HCT116 (cell line): ENCODE results near the gene ZBTB8A. TPM values are rescaled to one million over a fixed set of nuclear protein-coding genes. Genes with fewer than 3 reads are reported as not detected.

Experiments used
- ATAC-seq: fragments of 200-7000 bp; cut with Tn5 transposase; 2 replicates; pipeline ENCODE4 v1.9.1; 2020; ENCODE audit warnings: mild to moderate bottlenecking, moderate library complexity
- BruUV-seq: library from RNA; stranded (reverse); fragments of 400-500 nt; replicated peaks from 2 replicates; lab custom pipeline; 2021; lab: Mats Ljungman, UMichigan
- CTCF ChIA-PET: fragments of 300-600 bp; sonication (Branson Sonifier 250); formaldehyde crosslinking; loops from one replicate; lab custom pipeline; 2021; ENCODE audit warnings: antibody characterized with exemption; lab: Charles Lee
- POLR2A ChIA-PET: fragments of 300-600, 350-600 bp; sonication (Branson Sonifier 250); formaldehyde crosslinking; loops from one replicate; lab custom pipeline; 2021; ENCODE audit warnings: antibody characterized with exemption; lab: Charles Lee
- RAD21 ChIA-PET, 2 experiments: fragments of 300-600 bp; sonication (Branson Sonifier 250); formaldehyde crosslinking; loops; one replicate each; lab custom pipeline; 2023; ENCODE audit warnings: low total read pairs in 2 of 2; ENCODE audit not compliant: uncharacterized antibody in 2 of 2, unreplicated experiment in 2 of 2, low non-redundant PET in 1 of 2; lab: Charles Lee
- DNase-seq: peaks from one replicate; pipeline ENCODE4 v3.0.0-alpha.2; 2010; ENCODE audit warnings: low read depth, low spot score
- H2AFZ ChIP-seq: fragments of 200-600 bp; shearing (Covaris generic), sonication (generic); 2 replicates; pipeline ENCODE4 v1.6.1; 2017; ENCODE audit warnings: low read depth, mixed run types, mixed read lengths, antibody characterized with exemption, low read length; ENCODE audit not compliant: poor library complexity, severe bottlenecking
- H3K27ac ChIP-seq: 2 replicates; pipeline ENCODE4 v1.5.1; 2012; ENCODE audit warnings: low read depth, low read length
- H3K27me3 ChIP-seq: fragments of 200-600 bp; sonication (generic); 2 replicates; pipeline ENCODE4 v1.6.1; 2016; ENCODE audit warnings: mixed run types, low read length, mixed read lengths; ENCODE audit not compliant: insufficient read depth
- H3K36me3 ChIP-seq, 2 experiments: fragments of 200-500 bp in 1 of 2; fragments of 200-600 bp in 1 of 2; sonication (Bioruptor generic) in 1 of 2; sonication (generic) in 1 of 2; 2 replicates each; pipeline versions ENCODE4 v1.5.1 to v1.6.1; 2014 to 2016; ENCODE audit warnings: low read length in 2 of 2, inconsistent platforms in 1 of 2, mixed read lengths in 1 of 2, mixed run types in 1 of 2; ENCODE audit not compliant: insufficient read depth in 2 of 2, control insufficient read depth in 1 of 2
- H3K4me1 ChIP-seq, 2 experiments: fragments of 200-600 bp in 1 of 2; sonication (generic) in 1 of 2; 2 replicates each; pipeline versions ENCODE4 v1.5.1 to v1.6.1; 2012 to 2017; ENCODE audit warnings: low read length in 2 of 2, inconsistent platforms in 1 of 2, mild to moderate bottlenecking in 1 of 2, mixed read lengths in 1 of 2, mixed run types in 1 of 2, moderate library complexity in 1 of 2; ENCODE audit not compliant: insufficient read depth in 2 of 2, control insufficient read depth in 1 of 2
- H3K4me2 ChIP-seq: fragments of 200-600 bp; sonication (generic); 2 replicates; pipeline ENCODE4 v1.6.1; 2017; ENCODE audit warnings: mixed run types, low read length, mixed read lengths
- H3K4me3 ChIP-seq, 2 experiments: fragments of 200-600 bp in 1 of 2; sonication (generic) in 1 of 2; replicated peaks in 1 of 2; 2 replicates each; pipeline ENCODE4 v1.5.1; 2011 to 2016; ENCODE audit warnings: low read length in 2 of 2, control low read depth in 1 of 2, low read depth in 1 of 2, mild to moderate bottlenecking in 1 of 2, mixed read lengths in 1 of 2, mixed run types in 1 of 2
- H3K79me2 ChIP-seq: fragments of 200-600 bp; sonication (generic); 2 replicates; pipeline ENCODE4 v1.6.1; 2017; ENCODE audit warnings: mild to moderate bottlenecking, mixed run types, low read length, moderate library complexity, mixed read lengths; ENCODE audit not compliant: insufficient read depth
- H3K9ac ChIP-seq: fragments of 200-600 bp; sonication (generic); 2 replicates; pipeline ENCODE4 v1.6.1; 2016; ENCODE audit warnings: low read length, mixed read lengths
- H3K9me2 ChIP-seq: fragments of 200-600 bp; sonication (generic), shearing (Covaris generic); 2 replicates; pipeline ENCODE4 v1.6.1; 2017; ENCODE audit warnings: mixed run types, mild to moderate bottlenecking, moderate library complexity; ENCODE audit not compliant: insufficient read depth
- H3K9me3 ChIP-seq, 2 experiments: fragments of 200-500 bp in 1 of 2; fragments of 200-600 bp in 1 of 2; sonication (Bioruptor generic) in 1 of 2; sonication (generic) in 1 of 2; 2 replicates each; pipeline ENCODE4 v1.6.1; 2014 to 2017; ENCODE audit warnings: low read length in 2 of 2, mixed read lengths in 2 of 2, inconsistent platforms in 1 of 2, low read depth in 1 of 2, mild to moderate bottlenecking in 1 of 2, mixed run types in 1 of 2, moderate library complexity in 1 of 2; ENCODE audit not compliant: control insufficient read depth in 1 of 2, insufficient read depth in 1 of 2
- H4K20me1 ChIP-seq: fragments of 200-600 bp; sonication (generic), shearing (Covaris generic); 2 replicates; pipeline ENCODE4 v1.6.1; 2017; ENCODE audit warnings: mixed run types, mild to moderate bottlenecking, moderate library complexity; ENCODE audit not compliant: insufficient read depth
- ATF3 ChIP-seq: IDR thresholded peaks from 2 replicates; pipeline ENCODE4 v1.6.1; 2012
- CEBPB ChIP-seq: IDR thresholded peaks from 2 replicates; pipeline ENCODE4 v1.6.1; 2012; ENCODE audit warnings: low read depth
- EZH2 ChIP-seq: fragments of 200-600 bp; sonication (generic); IDR thresholded peaks from 2 replicates; pipeline ENCODE4 v1.6.1; 2017; ENCODE audit warnings: antibody characterized with exemption, mixed run types
- FOSL1 ChIP-seq: IDR thresholded peaks from 2 replicates; pipeline ENCODE4 v1.6.1; 2012; ENCODE audit warnings: low read depth
- MAX ChIP-seq: IDR thresholded peaks from 2 replicates; pipeline ENCODE4 v1.6.1; 2012
- SP1 ChIP-seq: IDR thresholded peaks from 2 replicates; pipeline ENCODE4 v1.6.1; 2012; ENCODE audit warnings: low read depth
- SRF ChIP-seq: IDR thresholded peaks from 2 replicates; pipeline ENCODE4 v1.6.1; 2012; ENCODE audit warnings: low read depth
- TCF7L2 ChIP-seq: IDR thresholded peaks from 2 replicates; pipeline ENCODE4 v1.7.0; 2011; ENCODE audit warnings: borderline replicate concordance, inconsistent platforms; ENCODE audit not compliant: insufficient read depth, insufficient read length; ENCODE audit errors: extremely low read depth
- ZFX ChIP-seq: fragments of 450-650 bp; IDR thresholded peaks from 2 replicates; pipeline ENCODE4 v1.6.1; 2017
- intact Hi-C: fragments of 100-400 bp; cut with micrococcal nuclease; formaldehyde crosslinking; loops from 2 replicates; pipeline ENCODE4 v1.10.0; 2022
- total RNA-seq: library from RNA; stranded (reverse); gene quantifications from one replicate; pipeline ENCODE4 v1.2.1, GENCODE V29; 2021; ENCODE audit not compliant: unreplicated experiment
- TF ChIP-seq, protein P1 (sequence below): IDR thresholded peaks from 2 replicates; pipeline ENCODE4 v1.6.1; 2012; ENCODE audit warnings: low read depth

ZBTB8A gene
- total RNA-seq, 1 experiment from 2014 or later: 9.7 TPM

DNA sequence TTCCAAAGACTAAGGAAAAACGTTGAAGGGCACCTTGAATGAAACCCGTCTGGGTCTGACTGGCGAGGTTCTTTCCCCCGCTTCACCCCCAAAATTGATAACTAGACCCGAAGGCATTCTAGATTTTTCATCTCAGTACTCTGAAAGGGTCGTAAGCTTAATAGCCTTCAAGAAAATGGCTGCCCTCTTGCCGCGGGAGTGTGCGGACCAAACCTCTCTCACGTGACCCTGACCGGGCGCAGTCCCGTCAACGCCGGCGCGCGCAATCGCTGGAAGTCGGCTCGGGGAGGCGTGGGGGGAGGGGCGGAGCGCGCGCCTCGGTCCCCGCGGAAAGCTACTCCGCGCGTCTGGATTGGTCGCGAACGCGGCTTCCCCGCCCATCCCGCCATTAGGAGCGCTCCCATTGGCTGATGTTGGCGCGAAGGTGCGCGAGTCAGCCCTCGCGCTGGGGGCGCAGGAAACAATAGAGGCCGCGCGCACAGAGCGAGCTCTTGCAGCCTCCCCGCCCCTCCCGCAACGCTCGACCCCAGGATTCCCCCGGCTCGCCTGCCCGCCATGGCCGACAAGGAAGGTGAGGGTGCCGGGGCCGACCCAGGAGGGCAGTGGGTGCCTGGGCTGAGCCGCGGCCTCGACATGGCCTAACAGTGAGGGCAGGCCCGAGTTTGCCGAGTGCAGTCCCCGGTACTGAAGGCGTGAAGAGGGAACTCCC is 111.7 kb downstream of the ZBTB8A start, which contains the start of gene RBBP4 (continued):
- TF ChIP-seq, protein P1, sequence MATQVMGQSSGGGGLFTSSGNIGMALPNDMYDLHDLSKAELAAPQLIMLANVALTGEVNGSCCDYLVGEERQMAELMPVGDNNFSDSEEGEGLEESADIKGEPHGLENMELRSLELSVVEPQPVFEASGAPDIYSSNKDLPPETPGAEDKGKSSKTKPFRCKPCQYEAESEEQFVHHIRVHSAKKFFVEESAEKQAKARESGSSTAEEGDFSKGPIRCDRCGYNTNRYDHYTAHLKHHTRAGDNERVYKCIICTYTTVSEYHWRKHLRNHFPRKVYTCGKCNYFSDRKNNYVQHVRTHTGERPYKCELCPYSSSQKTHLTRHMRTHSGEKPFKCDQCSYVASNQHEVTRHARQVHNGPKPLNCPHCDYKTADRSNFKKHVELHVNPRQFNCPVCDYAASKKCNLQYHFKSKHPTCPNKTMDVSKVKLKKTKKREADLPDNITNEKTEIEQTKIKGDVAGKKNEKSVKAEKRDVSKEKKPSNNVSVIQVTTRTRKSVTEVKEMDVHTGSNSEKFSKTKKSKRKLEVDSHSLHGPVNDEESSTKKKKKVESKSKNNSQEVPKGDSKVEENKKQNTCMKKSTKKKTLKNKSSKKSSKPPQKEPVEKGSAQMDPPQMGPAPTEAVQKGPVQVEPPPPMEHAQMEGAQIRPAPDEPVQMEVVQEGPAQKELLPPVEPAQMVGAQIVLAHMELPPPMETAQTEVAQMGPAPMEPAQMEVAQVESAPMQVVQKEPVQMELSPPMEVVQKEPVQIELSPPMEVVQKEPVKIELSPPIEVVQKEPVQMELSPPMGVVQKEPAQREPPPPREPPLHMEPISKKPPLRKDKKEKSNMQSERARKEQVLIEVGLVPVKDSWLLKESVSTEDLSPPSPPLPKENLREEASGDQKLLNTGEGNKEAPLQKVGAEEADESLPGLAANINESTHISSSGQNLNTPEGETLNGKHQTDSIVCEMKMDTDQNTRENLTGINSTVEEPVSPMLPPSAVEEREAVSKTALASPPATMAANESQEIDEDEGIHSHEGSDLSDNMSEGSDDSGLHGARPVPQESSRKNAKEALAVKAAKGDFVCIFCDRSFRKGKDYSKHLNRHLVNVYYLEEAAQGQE: no peak
- TF ChIP-seq CEBPB (no peak), FOSL1 (no peak)

GRCh38 chr1:32651461-32652073 is 112.3 kb downstream of the ZBTB8A start:
- peak overlapping the region; percentile 99 for H3K9ac ChIP-seq
- TF ChIP-seq MAX: no peak
- TF ChIP-seq ZFX: peak; percentile 94
- TF ChIP-seq SP1: no peak
- TF ChIP-seq ATF3: no peak
- no peak for TF ChIP-seq TCF7L2
- no peak for TF ChIP-seq EZH2
- TF ChIP-seq SRF: no peak
- intact Hi-C loops: loop anchor here (5.0 to 10.0 kb wide), 2 partner anchors 111 to 127 kb away; no protein-coding TSS in a partner anchor
- ATAC-seq (peak; percentile 8), DNase-seq (peak; percentile 8)
- CTCF ChIA-PET: interaction anchor here (0.8 to 1.4 kb wide), 4 partner anchors 42 to 203 kb away, joined by 3 to 6 read pairs (median 4); no protein-coding TSS in a partner anchor
- no peaks in the 10 kb centered on the region for H3K9me3 ChIP-seq
- H3K4me2 ChIP-seq: peak overlapping the region; percentile 98
- H3K4me3 ChIP-seq: peak overlapping the region; percentile 80 to 89
- POLR2A ChIA-PET: interaction anchor here (0.7 to 1.3 kb wide), 8 partner anchors 9 to 313 kb away, joined by 3 to 8 read pairs (median 3); partner anchors contain the start of gene RNF19B
- BruUV-seq: no TSS peak
- H3K9me2 ChIP-seq: no peaks in the 10 kb centered on the region
- peaks cover 11 to 25% of the 10 kb centered on the region in 2 experiments; a peak in 3 of 4 replicates for H3K4me1 ChIP-seq
- H3K27me3 ChIP-seq: no peaks in the 10 kb centered on the region
- H3K79me2 ChIP-seq: peaks cover 93% of the 10 kb centered on the region
- RAD21 ChIA-PET: interaction anchor here in 1 of 2 experiments (1.0 kb wide), 1 partner anchor 131 kb away, joined by 3 read pairs; no protein-coding TSS in a partner anchor
- H4K20me1 ChIP-seq: peaks cover 5% of the 10 kb centered on the region; the same call in 1 of the 2 replicates
- H3K27ac ChIP-seq: peak overlapping the region; percentile 95
- H2AFZ ChIP-seq: no peak overlapping the region
- peaks cover 17 to 39% of the 10 kb centered on the region in 2 experiments for H3K36me3 ChIP-seq
